Left ventricle myocardium inferior (tissue), 1 donor: ENCODE results near the gene TUBA8. TPM values are rescaled to one million over a fixed set of nuclear protein-coding genes. Genes with fewer than 3 reads are reported as not detected.
"Not testable (repeated sequence)": the region's sequence is repeated elsewhere in the genome, so short reads cannot be mapped to it uniquely, and the experiment has no call there.

Experiments used
- DNase-seq: peaks from one replicate; pipeline ENCODE4 v3.0.0-alpha.2; 2020
- H3K27ac ChIP-seq: fragments of 200-600 bp; replicated peaks from 2 replicates; pipeline ENCODE4 v1.8.0; 2021
- H3K27me3 ChIP-seq: fragments of 200-600 bp; 2 replicates; pipeline ENCODE4 v1.8.0; 2021; ENCODE audit warnings: low read depth
- H3K36me3 ChIP-seq: fragments of 200-600 bp; 2 replicates; pipeline ENCODE4 v1.8.0; 2021
- H3K4me1 ChIP-seq: fragments of 200-600 bp; 2 replicates; pipeline ENCODE4 v1.8.0; 2021
- H3K4me3 ChIP-seq: fragments of 200-600 bp; 2 replicates; pipeline ENCODE4 v1.8.0; 2021; ENCODE audit warnings: mild to moderate bottlenecking, moderate library complexity
- H3K9me3 ChIP-seq: fragments of 200-600 bp; replicated peaks from 2 replicates; pipeline ENCODE4 v1.8.0; 2021
- intact Hi-C: fragments of 100-400 bp; cut with micrococcal nuclease; formaldehyde crosslinking; loops from one replicate; pipeline ENCODE4 v1.11.0; 2022
- long read RNA-seq: library from polyadenylated mRNA; unstranded; transcript quantifications from one replicate; pipeline ENCODE4 v2.0.0, GENCODE V29; 2021
- total RNA-seq: library from RNA; stranded (reverse); fragmentation: NEBNext Ultra II Directional; extraction: Animal tissue kit (Norgen Biotek cat#: 25700); gene quantifications from one replicate; pipeline ENCODE4 v1.2.1, GENCODE V29; 2021
- TF ChIP-seq, protein P1 (sequence below): fragments of 200-600 bp; IDR thresholded peaks from 2 replicates; pipeline ENCODE4 v1.8.0; 2021; ENCODE audit warnings: antibody characterized with exemption, mild to moderate bottlenecking, borderline replicate concordance
- donor health status: DM: no; HTN: yes; CAD: no; lungs with severe emphysema.

Gene TUBA8
- total RNA-seq: 253 TPM
- long read RNA-seq, transcript TUBA8-203 (4 exons, 1,700 nt): minor isoform, 5 of 585 reads
- long read RNA-seq, transcript TUBA8-202 (5 exons, 2,018 nt): major isoform, 509 of 585 reads
- long read RNA-seq, partial matches to known transcripts: 21 of 585 reads
- long read RNA-seq, other reads (novel, unspliced or antisense): 47 of 585 reads

DNA sequence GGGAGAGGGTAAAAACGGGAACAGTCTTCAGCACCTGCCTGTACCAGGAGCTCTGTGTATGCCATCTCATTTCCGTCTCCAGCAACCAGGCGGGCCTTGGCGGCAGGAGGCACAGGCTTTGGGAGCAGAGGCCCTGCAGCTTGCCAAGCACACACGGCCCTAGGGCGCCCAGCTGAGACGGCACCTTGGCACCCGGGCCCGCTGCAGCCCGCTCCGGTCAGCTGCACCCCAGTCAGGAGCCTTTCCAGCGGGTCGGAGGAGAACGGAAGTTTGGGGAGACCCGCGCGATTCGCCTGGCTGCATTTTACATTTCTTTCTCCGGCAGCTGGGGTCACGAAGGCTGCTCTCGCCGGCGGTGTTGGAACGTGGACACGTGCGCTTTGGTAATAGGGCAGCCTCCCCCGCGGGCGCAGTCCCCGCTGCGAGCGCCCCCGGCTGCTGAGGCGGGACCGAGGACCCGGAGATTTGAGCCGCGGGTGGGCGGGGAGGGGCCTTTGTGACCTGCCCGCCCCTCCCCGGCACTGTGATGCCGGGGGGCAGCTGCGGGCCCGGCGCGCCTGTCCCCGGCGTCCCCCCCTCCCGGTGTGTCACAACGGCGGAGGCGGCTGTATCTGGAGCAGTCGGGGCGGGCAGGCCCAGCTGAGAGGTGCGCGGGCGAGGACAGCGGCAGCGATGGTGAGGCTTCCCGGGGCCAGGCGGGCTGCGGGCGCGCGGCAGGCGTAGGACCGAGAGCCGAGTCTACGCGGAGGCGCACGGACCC is at the start of gene TUBA8:
Gene TUBA8 (plus strand): TSS at position 616 of the 760 bp plus-strand sequence. CDS start 57 bp downstream, at position 673.
- no peaks in the 10 kb centered on the region for H3K9me3 ChIP-seq
- peaks cover 40% of the 10 kb centered on the region for H3K4me1 ChIP-seq
- peak within 1 kb of the TSS; percentile 96 for H3K27ac ChIP-seq
- H3K36me3 ChIP-seq: no peaks in the 10 kb centered on the region
- peak within 1 kb of the TSS; percentile 75 for H3K4me3 ChIP-seq
- TF ChIP-seq, protein P1, sequence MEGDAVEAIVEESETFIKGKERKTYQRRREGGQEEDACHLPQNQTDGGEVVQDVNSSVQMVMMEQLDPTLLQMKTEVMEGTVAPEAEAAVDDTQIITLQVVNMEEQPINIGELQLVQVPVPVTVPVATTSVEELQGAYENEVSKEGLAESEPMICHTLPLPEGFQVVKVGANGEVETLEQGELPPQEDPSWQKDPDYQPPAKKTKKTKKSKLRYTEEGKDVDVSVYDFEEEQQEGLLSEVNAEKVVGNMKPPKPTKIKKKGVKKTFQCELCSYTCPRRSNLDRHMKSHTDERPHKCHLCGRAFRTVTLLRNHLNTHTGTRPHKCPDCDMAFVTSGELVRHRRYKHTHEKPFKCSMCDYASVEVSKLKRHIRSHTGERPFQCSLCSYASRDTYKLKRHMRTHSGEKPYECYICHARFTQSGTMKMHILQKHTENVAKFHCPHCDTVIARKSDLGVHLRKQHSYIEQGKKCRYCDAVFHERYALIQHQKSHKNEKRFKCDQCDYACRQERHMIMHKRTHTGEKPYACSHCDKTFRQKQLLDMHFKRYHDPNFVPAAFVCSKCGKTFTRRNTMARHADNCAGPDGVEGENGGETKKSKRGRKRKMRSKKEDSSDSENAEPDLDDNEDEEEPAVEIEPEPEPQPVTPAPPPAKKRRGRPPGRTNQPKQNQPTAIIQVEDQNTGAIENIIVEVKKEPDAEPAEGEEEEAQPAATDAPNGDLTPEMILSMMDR: no peak
- DNase-seq: peak; percentile 65
- intact Hi-C loops: no loop called here
- peaks cover 15% of the 10 kb centered on the region for H3K27me3 ChIP-seq

DNA sequence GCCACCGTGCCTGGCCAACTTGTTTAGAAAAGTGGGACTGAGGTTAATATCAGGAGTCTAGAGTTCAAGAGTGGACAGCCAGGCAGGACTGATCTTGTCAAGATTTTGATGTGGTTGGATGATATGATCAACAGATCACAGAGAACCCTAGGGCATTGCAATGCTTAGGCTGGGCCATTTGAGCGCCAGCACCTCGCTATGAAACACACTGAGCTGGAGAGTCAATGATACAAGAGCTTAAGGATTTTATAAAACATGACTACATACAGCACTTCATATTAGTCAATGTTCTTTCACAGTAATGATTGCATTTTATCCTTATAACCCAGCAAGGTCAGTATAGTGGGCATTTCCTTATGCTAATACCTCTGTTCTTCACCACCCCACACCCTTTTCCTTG is 48.2 kb upstream of the TUBA8 start:
- TF ChIP-seq, protein P1: no peak
- no peak for DNase-seq
- intact Hi-C loops: no loop called here
- Histone ChIP-seq H3K27me3 (peaks cover 6% of the 10 kb centered on the region), H3K27ac (no peak overlapping the region), H3K4me3 (no peak overlapping the region), H3K36me3 (no peaks in the 10 kb centered on the region), H3K9me3 (no peaks in the 10 kb centered on the region), H3K4me1 (peaks cover 25% of the 10 kb centered on the region)

DNA sequence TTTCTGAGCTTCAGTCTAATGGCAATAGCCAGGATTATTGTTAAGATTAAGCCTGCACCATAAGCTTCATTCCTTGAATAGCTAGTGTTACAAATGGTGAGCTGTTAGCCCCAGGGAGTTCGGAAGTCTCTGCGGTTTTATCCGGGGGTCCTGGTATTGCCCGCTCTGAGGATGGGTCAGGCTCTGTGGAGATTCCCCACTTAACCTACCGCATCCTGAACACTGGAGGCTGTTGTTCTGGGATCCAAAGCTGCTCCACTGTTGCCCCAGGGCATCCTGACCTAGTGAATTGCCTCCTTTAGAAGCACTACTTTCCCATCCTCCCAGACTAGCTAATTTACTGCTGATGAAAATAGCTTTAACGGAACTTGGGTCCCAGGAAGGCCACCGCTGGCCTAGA is 47.3 kb upstream of the TUBA8 start:
- no peak for DNase-seq
- Histone ChIP-seq H3K9me3 (no peaks in the 10 kb centered on the region), H3K27me3 (peaks cover 6% of the 10 kb centered on the region), H3K27ac (no peak overlapping the region), H3K4me1 (peaks cover 25% of the 10 kb centered on the region), H3K36me3 (no peaks in the 10 kb centered on the region), H3K4me3 (no peak overlapping the region)
- TF ChIP-seq, protein P1: no peak
- intact Hi-C loops: no loop called here

DNA sequence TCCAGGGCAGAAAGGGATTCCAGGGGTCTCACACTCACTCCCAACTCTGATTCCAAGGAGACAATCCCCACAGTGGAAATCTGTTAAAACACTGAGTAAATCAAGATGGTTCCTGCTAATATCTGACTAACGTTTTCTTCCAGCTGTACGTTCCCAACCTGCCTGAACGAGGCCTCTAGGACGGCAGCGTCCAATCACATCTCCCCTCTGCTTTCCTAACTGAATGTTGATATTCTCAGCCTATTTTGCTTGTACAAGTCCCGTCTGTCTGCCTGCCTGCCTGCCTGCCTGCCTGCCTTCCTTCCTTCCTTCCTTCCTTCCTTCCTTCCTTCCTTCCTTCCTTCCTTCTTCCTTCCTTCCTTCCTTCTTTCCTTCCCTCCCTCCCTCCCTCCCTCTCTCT is 46.9 kb upstream of the TUBA8 start:
- intact Hi-C loops, H3K27ac ChIP-seq: not testable (repeated sequence)
- peaks cover 27% of the 10 kb centered on the region for H3K4me1 ChIP-seq

DNA sequence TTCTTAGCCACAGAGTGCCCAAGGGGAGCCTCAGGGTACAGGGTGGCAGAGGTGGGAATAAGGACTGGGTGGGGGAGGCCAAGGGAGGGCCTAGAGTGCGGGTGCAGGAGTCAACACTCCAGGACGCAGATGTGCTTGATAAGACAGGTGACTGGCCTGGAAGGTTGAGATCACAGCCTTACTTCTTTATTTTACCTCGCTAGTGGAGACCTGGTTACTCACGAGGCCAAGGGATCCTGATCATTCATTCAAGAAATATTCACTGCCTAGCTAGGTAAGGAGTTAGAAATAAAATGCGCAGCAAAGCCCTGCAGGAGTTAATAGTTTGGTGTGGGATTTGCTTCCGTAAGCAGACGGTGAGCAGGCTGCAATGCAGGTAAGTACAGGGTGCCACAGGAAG is 46.0 kb upstream of the TUBA8 start:
- Histone ChIP-seq H3K36me3 (no peaks in the 10 kb centered on the region), H3K9me3 (no peaks in the 10 kb centered on the region), H3K27me3 (peaks cover 6% of the 10 kb centered on the region), H3K4me1 (peaks cover 33% of the 10 kb centered on the region), H3K27ac (no peak overlapping the region), H3K4me3 (no peak overlapping the region)
- TF ChIP-seq, protein P1: no peak
- no peak for DNase-seq
- intact Hi-C loops: no loop called here

More for the DNA sequence above, 46.9 kb upstream of the TUBA8 start:
- not testable (repeated sequence) for DNase-seq, H3K4me3 ChIP-seq, H3K9me3 ChIP-seq, H3K27me3 ChIP-seq, H3K36me3 ChIP-seq

DNA sequence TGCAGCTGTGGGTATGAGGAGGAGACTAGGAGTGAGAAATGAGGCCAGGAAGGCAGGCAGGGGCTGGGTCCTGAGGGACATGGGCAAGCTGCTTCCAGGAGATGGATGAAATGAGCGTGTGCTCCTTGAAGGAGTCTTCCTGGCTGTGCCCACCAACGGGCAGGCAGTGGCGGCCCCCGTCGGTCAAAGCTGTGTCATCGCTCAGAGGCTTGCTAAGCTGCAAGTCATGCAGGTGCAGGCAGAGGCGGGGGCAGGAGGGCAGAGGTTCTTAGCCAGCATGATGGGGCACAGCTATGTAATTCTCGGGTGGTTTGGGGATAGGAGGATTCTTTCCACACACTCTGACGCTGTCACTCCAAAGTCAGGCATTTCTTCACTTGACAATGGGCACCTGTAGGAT is 45.4 kb upstream of the TUBA8 start:
- TF ChIP-seq, protein P1: no peak
- Histone ChIP-seq H3K4me1 (peaks cover 33% of the 10 kb centered on the region), H3K4me3 (no peak overlapping the region), H3K9me3 (no peaks in the 10 kb centered on the region), H3K36me3 (no peaks in the 10 kb centered on the region), H3K27me3 (peaks cover 6% of the 10 kb centered on the region), H3K27ac (no peak overlapping the region)
- no peak for DNase-seq
- intact Hi-C loops: no loop called here
